HG02884 (cell line): Measurements from ENCODE around the gene SLC22A2.

ENCODE experiments used
- ATAC-seq: cut with Tn5 transposase; IDR thresholded peaks from one replicate; pipeline ENCODE4 v1.9.1; 2021; ENCODE audit warnings: mild to moderate bottlenecking, moderate library complexity; ENCODE audit not compliant: unreplicated experiment

Gene SLC22A2

DNA sequence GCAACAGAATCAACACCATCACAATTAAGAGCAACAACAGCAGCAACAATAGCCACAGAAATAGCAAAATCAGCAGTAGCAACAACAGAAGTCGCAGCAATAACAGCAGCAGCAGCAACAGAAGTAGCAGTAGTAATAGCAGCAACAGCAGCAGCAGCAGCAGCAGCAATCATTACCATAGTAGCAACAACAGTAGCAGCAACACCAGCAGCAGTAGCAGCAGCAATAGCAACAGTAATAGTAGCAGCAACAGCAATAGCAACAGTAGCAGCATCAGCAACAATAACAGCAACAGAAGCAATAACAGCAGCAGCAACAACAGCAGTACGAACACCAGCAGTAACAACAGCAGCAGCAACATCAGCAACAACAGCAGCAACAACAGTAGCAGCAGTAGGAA lies 39.8 kb downstream of the SLC22A2 start:
- no peak for ATAC-seq

DNA sequence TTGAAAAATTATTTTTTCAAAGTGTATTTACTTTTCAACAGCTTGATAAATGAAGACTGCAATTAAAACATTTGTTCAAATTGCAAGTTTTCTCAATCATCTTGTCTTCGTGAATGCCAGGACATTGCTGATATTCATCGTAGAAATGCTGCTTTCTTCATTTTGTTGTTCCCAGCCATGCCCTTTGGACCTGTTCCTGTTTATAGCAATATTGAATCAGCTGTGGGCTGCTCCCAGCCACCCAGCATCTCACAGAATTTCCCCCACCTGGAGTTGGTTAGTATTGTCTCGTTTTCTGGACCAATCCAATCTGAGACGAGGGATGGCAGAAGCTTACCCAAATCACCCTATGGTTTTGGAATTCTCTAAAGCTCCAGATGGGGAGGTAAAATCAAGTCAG lies 40.8 kb downstream of the SLC22A2 start:
- ATAC-seq: no peak

DNA sequence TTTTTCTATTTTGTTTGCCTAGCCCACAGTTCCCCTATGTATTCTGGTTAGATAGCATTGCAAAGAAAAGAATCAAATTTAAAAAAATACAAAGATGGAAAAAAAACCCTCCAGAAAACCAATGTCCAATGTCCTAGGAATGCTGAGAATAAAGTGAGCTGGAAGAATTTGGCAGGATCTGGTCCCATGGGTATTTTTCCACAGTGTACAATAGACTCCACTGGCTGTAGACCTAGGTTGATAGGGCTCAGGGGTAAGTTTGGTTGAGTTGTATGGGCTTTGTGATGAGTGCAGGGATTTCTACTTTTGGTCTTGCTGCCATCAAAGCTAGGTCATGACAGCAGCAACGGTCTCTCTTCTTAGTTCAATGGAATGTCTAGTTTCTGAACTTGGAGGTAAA lies 41.5 kb downstream of the SLC22A2 start:
- no peak for ATAC-seq

DNA sequence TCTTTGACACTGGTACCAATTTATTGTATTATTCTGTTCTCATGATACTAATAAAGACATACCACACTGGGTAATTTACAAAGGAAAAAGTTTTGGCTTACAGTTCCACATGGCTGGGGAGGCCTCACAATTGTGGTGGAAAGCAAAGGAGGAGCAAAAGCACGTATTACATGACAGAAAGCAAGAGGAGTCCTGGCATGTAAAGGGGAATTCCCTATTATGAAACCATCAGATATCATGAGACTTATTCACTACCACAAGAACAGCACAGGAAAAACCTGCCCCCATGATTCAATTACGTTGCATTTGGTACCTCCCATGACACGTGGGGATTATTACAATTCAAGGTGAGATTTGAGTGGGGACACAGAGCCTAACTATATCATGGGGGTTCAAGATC lies 43.4 kb downstream of the SLC22A2 start:
- ATAC-seq: no peak

DNA sequence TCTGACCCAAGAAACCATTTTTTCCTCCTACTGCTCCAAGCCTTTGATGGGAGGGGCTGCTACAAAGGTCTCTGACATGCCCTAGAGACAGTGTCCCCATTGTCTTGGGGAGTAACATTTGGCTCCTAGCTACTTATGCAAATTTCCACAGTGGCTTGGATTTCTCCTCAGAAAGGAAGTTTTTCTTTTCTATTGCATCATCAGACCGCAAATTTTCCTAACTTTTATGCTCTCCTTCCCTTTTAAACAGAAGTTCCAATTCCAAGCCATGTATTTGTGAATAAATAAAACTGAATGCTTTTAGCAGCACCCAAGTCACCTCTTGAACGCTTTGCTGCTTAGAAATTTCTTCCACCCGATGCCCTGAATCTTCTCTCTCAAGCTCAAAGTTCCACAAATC lies 51.0 kb downstream of the SLC22A2 start:
- no peak for ATAC-seq

DNA sequence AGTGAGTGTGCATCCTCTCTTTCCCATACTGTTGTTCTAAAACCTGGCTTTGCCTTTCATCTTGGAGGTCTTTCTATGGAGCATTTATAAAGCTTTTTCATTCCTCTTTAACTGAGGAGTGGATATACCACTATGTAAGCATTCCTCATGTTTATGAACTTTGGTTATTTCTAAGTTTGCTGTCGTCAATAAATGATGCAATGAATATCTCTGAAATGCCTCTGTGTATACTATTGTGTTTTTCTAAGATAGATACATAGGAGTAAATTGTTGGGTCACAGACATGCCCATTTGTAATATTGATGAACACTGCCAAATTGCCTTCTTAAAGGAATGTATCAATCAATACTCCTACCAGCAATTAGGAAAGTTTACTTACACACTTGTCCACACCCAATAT lies 53.9 kb downstream of the SLC22A2 start:
- ATAC-seq: no peak

DNA sequence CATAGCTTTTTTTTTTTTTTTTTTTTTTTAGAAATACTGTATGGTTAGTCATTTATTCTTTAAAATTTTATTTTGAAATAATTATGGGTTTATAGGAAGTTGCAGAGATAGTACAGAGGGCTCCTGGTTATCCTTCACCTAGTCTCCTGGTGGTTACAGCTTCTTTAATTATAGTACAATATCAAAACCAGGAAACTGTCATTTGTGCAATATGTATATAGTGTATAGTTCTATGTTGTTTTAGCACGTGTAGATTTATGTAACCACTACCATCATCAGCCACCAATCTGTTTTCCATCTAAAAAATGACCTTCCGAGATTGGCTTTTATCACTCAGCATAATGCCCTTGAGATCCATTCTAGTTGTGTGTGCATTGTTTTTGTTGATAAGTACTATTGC lies 54.7 kb downstream of the SLC22A2 start:
- ATAC-seq: no peak

DNA sequence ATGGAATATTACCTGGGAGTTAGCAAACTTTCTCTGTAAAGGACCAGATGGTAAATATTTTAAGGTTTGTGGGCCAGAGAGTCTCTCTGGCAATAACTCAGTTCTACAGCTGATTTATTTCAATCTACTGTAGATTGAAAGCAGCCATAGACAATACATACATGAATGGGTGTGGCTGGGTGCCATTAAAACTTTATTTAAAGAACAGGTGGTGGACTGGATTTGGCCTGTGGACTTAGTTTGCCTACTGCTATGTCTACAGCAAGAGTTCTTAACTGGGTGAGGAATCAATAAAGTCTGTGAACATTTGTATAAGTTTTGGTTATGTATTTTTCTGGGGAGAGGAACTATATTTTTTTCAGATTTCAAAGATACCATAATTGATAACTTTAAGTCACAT lies 55.1 kb downstream of the SLC22A2 start:
- ATAC-seq: no peak

DNA sequence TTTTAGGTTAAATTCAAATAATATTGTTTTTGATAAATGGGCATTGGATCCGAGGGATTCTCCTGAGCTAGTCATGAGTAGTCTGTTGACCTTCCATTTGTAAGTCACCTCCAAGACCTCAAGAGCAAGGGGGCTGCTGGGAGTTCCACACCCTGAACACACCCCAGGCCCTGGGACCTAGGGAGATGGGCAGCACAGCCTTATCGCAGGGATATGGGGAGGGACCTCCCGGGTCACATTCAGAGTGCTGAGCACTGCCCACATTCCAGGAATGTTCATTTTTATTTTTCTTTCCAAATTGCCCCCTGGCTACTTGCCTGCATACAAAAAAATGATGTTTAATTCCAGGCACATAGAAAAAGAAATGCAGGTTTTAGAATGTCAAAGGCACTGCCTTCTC lies 55.5 kb downstream of the SLC22A2 start:
- no peak for ATAC-seq

DNA sequence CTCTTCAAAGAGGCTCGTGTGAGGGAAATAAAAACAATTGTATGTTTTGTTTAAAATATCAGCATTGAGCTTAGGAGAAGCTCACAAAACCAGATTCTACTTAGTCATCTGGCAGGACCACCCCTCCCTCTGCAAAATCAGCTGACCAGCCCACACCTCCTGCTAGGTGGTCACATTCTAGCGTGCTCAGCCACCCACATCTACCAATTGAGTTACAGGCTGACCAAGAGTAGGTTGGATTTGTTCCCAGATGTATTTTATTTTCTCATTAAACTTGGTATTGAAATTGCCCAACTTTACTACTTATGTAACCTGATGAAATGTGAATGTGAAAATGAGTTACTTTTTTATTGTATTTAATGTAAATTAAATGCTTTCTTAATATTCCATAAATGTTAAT lies 56.2 kb downstream of the SLC22A2 start:
- no peak for ATAC-seq

DNA sequence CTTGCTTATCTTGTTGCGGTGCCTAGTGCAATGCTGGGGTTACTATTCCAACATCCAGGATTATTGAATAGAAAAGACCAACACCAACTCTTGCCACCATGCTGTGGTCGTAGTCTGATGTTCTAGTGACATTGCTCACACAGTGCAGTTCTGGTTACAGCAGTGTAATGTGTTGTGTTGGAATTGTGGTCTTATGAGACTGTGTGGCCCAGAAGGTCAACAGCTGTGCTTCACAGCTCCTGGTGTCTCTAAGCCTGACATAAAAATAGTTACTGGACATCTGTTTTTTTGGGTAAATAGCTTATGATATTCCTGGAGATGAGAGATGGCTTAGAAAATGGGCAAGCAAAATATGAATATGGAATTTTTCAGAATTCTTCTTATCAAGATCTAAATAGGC lies 57.6 kb downstream of the SLC22A2 start:
- ATAC-seq: no peak

DNA sequence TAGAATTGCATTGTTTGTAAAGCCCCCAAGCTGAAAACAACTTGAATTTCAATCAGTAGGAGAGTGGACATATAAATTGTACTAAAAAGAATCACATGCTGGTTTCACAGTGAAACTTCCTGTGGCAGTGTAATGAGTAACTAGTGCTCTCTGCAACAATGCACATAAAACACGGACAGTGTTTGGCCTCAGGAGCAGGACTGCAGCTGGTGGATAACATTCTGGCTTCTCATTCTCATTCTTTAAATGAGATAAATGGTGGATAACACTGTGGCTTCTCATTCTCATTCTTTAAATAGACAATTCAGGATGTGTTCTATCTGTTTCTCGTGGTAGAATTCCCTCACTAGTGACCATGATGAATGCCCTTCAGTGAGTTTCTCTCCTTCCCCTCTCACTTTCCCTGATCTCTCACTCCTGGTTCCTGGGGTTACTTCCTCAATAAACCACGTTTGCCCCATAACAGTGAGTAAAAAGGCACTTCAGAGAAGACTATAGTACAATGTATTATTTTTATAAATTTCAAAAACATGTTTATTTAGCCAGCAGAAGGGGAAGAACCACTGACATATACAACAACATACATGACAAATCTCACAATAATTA lies 59.9 kb downstream of the SLC22A2 start:
- peak; percentile 54 for ATAC-seq

DNA sequence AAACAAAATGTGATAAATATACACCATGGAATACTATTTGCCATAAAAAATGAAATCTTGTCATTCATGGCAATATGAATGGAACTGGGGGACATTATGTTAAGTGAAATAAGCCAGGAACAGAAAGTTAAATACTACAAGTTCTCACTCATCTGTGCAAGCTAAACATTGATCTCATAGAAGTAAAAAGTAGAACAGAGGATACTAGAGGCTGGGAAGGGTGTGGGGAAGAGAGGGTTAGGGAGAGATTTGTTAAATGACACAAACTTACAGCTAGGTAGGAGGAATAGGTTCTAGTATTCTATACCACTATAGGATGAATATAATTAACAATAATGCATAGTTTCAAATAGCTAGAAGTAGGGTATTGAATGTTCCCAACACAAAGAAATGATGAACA lies 61.0 kb downstream of the SLC22A2 start:
- ATAC-seq: no peak

DNA sequence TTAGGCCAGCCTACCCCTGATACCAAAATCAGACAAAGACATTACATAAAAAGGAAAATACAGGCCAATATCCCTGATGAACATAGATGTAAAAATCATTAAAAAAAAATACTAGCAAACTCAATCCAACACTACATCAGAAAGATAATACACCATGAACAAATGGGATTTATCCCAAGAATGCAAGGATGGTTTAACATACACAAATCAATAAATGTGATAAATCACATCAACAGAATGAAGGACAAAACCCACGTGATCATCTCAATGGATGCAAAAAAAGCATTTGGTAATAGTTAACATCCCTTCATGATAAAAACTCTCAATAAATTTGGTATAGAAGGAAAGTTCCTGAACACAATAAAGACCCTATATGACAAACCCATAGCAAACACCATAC lies 63.8 kb downstream of the SLC22A2 start:
- ATAC-seq: no peak

DNA sequence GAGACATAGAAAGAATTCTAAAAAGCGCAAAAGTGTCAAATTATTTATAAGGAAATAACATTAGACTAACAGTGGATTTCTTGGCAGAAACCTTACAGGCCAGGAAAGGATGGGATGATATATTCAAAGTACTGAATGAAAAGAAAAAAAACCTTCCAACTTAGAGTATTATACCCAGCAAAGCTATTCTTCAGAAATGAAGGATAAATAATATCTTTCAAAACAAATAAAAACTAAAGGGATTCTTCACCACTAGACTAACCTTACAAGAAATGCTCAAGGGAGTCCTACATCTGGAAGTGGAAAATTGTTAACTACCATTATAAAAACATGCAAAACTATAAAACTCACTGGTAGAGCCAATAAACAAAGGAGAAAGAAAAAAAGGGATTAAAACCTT lies 65.8 kb downstream of the SLC22A2 start:
- ATAC-seq: no peak

DNA sequence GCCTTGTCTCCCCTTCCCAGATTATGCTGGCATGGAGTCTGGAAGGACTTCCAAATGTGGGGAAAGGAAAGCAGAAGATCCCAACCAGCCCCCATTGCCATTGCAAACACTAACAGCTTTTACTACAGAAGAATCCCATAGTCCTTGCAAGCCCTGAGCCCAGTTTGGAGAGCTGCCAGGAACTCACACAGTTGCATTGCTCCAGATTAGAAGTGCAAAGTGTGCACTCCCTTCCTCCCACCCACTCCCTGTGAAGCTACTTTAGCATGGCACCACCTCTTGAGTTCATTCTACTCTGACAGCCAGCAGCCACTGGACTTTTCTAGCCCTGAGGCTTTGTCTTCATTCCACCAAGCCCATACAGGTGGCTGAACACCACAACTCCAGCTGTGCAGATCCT lies 67.6 kb downstream of the SLC22A2 start:
- ATAC-seq: no peak

DNA sequence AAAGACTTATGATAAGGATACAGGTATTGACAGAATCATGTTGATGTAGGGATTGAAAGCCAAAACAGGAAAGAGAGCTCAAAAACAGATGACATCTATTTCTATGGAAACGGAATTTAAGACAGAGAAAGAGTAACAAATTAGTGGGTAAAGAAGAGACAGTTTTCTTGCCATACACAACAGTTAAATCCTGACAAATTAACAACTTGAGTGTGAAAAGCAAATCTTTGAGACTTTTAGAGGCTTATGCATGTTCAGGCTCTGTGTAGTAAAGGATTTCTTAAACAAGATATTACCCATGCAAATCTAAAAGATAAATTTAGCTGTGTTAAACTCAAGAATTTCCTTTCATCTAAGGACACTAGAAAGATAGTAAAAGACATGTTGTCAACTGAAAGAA lies 68.5 kb downstream of the SLC22A2 start:
- no peak for ATAC-seq

DNA sequence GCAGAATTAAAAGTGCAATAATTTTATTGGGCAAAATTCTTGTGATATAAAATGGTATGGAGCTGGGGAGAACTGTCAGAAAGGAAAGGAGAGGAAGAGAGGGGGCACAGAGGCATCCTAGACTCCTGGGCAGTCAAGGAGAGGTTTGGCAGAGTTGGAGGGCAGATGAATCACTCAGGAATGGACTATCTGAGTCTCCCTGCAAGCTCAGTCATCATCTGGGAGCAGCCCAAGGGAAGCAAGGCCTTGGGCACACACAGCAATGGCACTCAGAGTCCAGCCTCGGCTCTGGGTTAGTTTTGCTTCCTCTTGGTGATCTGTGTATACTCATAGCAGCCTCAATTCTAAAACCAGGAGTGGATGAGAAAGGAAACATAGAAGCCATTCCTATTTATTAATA lies 69.8 kb downstream of the SLC22A2 start:
- ATAC-seq: no peak

DNA sequence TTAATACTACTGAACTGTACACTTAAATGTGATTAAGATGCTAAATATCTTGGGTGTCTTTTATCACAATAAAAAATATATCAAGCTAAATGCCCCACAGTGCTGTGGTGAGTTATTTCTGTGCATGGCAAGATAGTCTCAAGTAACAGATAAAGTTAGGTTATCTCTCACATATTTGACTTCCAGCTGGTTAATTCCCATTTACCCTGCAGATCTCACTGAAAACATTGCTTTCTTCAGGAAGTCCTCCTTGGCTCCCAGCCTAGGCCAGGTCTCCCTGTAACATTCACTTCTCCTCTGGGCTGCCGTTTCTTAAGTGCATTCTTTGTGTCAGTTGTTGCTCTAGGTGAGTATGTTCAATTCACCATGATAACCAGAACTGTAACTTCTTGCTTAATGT lies 77.9 kb downstream of the SLC22A2 start:
- ATAC-seq: no peak

DNA sequence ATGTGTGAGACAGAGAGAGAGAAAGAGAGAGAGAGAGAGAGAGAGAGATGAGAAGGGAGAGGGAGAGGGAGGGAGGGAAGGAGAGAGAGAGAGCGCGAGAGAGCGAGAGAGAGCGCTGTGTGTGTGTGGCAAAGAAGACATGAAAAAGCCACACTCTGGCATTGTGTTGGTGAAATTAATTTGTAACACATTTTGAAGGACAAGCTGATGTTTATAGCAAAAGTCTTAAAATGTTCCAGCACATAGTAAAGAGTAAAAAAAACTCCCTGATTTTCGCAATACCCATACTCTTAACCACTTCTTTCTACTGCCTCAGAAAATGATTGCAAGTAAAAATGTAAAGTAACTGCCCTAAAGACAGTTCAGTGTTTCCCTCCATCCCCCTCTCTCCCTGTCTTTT lies 80.3 kb downstream of the SLC22A2 start:
- ATAC-seq: no peak

DNA sequence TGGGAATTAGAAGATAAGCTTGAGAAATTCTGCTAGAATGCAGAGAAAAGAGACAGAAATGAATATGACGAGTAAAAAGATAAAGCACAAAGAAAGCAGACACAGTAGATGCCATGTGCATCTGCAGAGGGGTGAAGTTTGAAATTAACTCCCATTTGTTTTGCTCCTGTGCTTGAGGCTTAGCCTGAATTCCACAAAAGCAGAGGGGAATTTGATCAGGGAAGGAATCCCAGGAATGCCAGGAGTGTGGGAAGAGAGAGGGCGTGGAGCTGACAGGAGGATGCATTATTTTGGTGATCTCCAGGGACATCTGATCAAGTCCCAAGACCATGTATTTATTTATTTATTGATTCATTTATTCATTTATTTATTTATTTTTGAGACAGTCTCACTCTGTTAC lies 81.4 kb downstream of the SLC22A2 start:
- no peak for ATAC-seq

DNA sequence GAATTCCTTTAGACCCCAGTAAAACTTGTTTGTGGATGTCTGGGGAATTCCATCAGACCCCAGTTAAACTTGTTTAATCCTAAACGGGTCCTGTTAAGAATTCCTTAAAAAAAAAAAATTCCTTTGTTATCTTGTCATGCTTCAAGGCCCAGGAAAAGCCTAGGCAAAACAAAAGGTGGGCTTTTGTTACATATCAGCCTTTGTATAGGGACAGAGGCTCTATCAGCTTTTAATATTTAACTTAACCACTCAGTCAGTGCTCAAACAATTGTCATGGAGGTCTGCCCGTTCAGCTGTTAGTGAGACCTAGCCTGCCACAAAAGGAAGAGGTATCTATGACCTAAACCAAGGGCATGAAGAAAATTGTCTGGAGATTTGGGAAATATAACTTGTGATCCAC lies 83.9 kb downstream of the SLC22A2 start:
- ATAC-seq: no peak

DNA sequence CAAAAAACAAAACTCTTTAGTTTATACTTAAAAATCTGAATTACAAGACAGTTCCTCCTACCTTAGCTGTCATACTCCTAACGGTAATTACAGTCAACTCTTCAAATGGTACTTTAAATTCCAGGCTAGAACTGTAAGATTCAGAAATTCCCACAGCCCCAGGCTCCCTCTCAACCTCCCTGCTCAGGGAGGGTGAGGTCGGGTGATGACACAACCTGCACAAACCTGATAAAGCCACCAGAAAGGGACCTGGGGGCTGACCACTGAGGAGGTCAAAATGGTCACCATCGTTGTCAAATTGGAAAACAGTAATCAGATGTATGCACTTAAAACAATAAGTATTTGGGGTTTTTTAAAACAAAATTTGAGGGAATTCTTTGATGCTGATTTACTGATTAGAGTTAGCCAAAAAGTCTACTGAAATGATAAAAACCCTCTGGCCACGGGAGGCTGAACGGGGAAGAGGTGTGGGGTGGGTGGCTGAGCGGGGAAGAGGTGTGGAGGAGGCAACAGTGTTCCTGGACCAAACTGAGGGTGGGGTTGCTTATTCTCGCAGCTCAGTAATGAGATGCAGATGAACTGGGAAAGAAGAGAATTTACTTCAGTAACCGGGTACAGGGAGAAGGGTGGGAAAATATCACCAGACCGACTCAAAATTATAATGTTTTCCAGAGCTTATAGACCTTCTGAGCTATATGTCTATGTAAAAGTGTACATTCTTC lies 84.7 kb downstream of the SLC22A2 start:
- ATAC-seq: no peak
